ENCODE data around the gene RALGAPA2. TPM values are rescaled to one million over a fixed set of nuclear protein-coding genes. Genes with fewer than 3 reads are reported as not detected.

The RALGAPA2 gene
- total RNA-seq, 4 donors from 2014 or later: 18.4 to 27.4 (median 25.2) TPM

- ATAC-seq: no peak
- Histone ChIP-seq H3K4me3 (no peak overlapping the region), H3K27ac (no peak overlapping the region), H3K27me3 (no peaks in the 10 kb centered on the region), H3K4me1 (peaks cover 0 to 14% (median 0%) of the 10 kb centered on the region in 3 donors), H3K36me3 (peaks cover 0 to 6% of the 10 kb centered on the region in 2 donors), H3K9me3 (no peaks in the 10 kb centered on the region)
- WGBS, 2 donors (ENCODE audit: low coverage in 1 of 2): 80 to 95% methylated on average over 5 of the region's 5 CpGs
- TF ChIP-seq CTCF (IDR thresholded peaks at IDR 0.05) (no peak), POLR2A (IDR thresholded peaks at IDR 0.05) (no peak), POLR2AphosphoS5 (IDR thresholded peaks at IDR 0.05) (no peak), EP300 (IDR thresholded peaks at IDR 0.05) (no peak)
Measured at GRCh38 chr20:20446425-20447015, 265.9 kb downstream of the RALGAPA2 start.

GRCh38 chr20:20446001-20446400 lies 266.4 kb downstream of the RALGAPA2 start:
- Histone ChIP-seq H3K4me3 (no peak overlapping the region), H3K27ac (no peak overlapping the region), H3K4me1 (peaks cover 0 to 8% (median 0%) of the 10 kb centered on the region in 3 donors), H3K9me3 (no peaks in the 10 kb centered on the region), H3K36me3 (peaks cover 0 to 11% of the 10 kb centered on the region in 2 donors), H3K27me3 (no peaks in the 10 kb centered on the region)
- no peak for ATAC-seq
- no peak for TF ChIP-seq CTCF (IDR thresholded peaks at IDR 0.05)
- no peak for TF ChIP-seq EP300 (IDR thresholded peaks at IDR 0.05)
- TF ChIP-seq POLR2A (IDR thresholded peaks at IDR 0.05): no peak
- TF ChIP-seq POLR2AphosphoS5 (IDR thresholded peaks at IDR 0.05): no peak

- ATAC-seq: no peak
- no peaks in the 10 kb centered on the region for H3K9me3 ChIP-seq
- TF ChIP-seq CTCF (IDR thresholded peaks at IDR 0.05) (no peak), POLR2AphosphoS5 (IDR thresholded peaks at IDR 0.05) (no peak), POLR2A (IDR thresholded peaks at IDR 0.05) (no peak), EP300 (IDR thresholded peaks at IDR 0.05) (no peak)
- no peak overlapping the region for H3K27ac ChIP-seq
- H3K4me3 ChIP-seq: no peak overlapping the region
- no peaks in the 10 kb centered on the region for H3K4me1 ChIP-seq
- 83 to 100% methylated on average over 1 to 2 of the region's 4 CpGs for whole genome bisulfite sequencing, 2 donors (ENCODE audit: low coverage in 1 of 2)
- no peaks in the 10 kb centered on the region for H3K27me3 ChIP-seq
- H3K36me3 ChIP-seq: peaks cover 0 to 11% of the 10 kb centered on the region in 2 donors
Measured at GRCh38 chr20:20443504-20443903, 268.9 kb downstream of the RALGAPA2 start.

GRCh38 chr20:20442466-20442865 lies 270.0 kb downstream of the RALGAPA2 start:
- H3K36me3 ChIP-seq: peaks cover 0 to 15% of the 10 kb centered on the region in 2 donors
- no peak overlapping the region for H3K27ac ChIP-seq
- 84 to 86% methylated on average over 2 of the region's 2 CpGs for WGBS, 2 donors (ENCODE audit: low coverage in 1 of 2)
- no peak for TF ChIP-seq POLR2A (IDR thresholded peaks at IDR 0.05)
- TF ChIP-seq CTCF (IDR thresholded peaks at IDR 0.05): no peak
- TF ChIP-seq EP300 (IDR thresholded peaks at IDR 0.05): no peak
- TF ChIP-seq POLR2AphosphoS5 (IDR thresholded peaks at IDR 0.05): no peak
- H3K4me1 ChIP-seq: no peaks in the 10 kb centered on the region
- ATAC-seq: no peak
- no peak overlapping the region for H3K4me3 ChIP-seq
- no peaks in the 10 kb centered on the region for H3K27me3 ChIP-seq
- no peaks in the 10 kb centered on the region for H3K9me3 ChIP-seq

GRCh38 chr20:20440886-20441658 lies 271.4 kb downstream of the RALGAPA2 start:
- Histone ChIP-seq H3K27me3 (no peaks in the 10 kb centered on the region), H3K9me3 (no peaks in the 10 kb centered on the region), H3K4me1 (no peaks in the 10 kb centered on the region), H3K27ac (no peak overlapping the region), H3K36me3 (peaks cover 0 to 29% of the 10 kb centered on the region in 2 donors), H3K4me3 (no peak overlapping the region)
- WGBS, 2 donors (ENCODE audit: low coverage in 1 of 2): 52% methylated on average over 4 of the region's 6 CpGs
- no peak for ATAC-seq
- TF ChIP-seq POLR2A (IDR thresholded peaks at IDR 0.05): no peak
- TF ChIP-seq CTCF (IDR thresholded peaks at IDR 0.05): no peak
- TF ChIP-seq EP300 (IDR thresholded peaks at IDR 0.05): no peak
- no peak for TF ChIP-seq POLR2AphosphoS5 (IDR thresholded peaks at IDR 0.05)
